Left lobe of liver (tissue), 2 donors: Measurements from ENCODE around the gene COX15. TPM values are rescaled to one million over a fixed set of nuclear protein-coding genes. Genes with fewer than 3 reads are reported as not detected.
"Not testable (repeated sequence)": the region's sequence is repeated elsewhere in the genome, so short reads cannot be mapped to it uniquely, and the experiment has no call there.

Experiments
- ATAC-seq: fragments of 200-7000 bp; cut with Tn5 transposase; one replicate; pipeline ENCODE4 v1.9.1; 2020; ENCODE audit warnings: mild to moderate bottlenecking, moderate library complexity
- DNase-seq: peaks from one replicate; pipeline ENCODE4 v3.0.0-alpha.2; 2020; ENCODE audit warnings: low spot score
- total RNA-seq: library from RNA; stranded (reverse); gene quantifications from one replicate; pipeline ENCODE4 v1.2.1, GENCODE V29; 2021
- donor health status: DM: no; HTN: no; CAD: no; lungs with moderate emphysema.
- donor health status: DM: no; HTN: yes; CAD: no.

Gene COX15
- total RNA-seq, result 22.1 TPM

- ATAC-seq (peak; percentile 93), DNase-seq (peak; percentile 98)
Measured at GRCh38 chr10:99732033-99732842, at the start of gene COX15, which contains the start of gene CUTC. TSS of gene COX15 (minus strand) at chr10:99732127. CDS start at chr10:99732049, 78 bp downstream. TSS of gene CUTC (plus strand) at chr10:99732234. CDS start at chr10:99732349, 115 bp downstream.

GRCh38 chr10:99779335-99779734 is 47.4 kb upstream of the COX15 start:
- ATAC-seq (peak; percentile 46), DNase-seq (no peak)

- DNase-seq (peak; percentile 62), ATAC-seq (peak; percentile 68)
Measured at GRCh38 chr10:99777918-99778714, 46.2 kb upstream of the COX15 start.

- DNase-seq, result no peak
- ATAC-seq, result peak; percentile 73
Measured at GRCh38 chr10:99775850-99776249, 43.9 kb upstream of the COX15 start.

- ATAC-seq (peak; percentile 87), DNase-seq (no peak)
Measured at GRCh38 chr10:99770408-99771045, 38.6 kb upstream of the COX15 start.

GRCh38 chr10:99769706-99770105 is 37.8 kb upstream of the COX15 start:
- DNase-seq (no peak), ATAC-seq (no peak)

GRCh38 chr10:99768556-99768955 is 36.6 kb upstream of the COX15 start:
- no peak for ATAC-seq

GRCh38 chr10:99767901-99768300 is 36.0 kb upstream of the COX15 start:
- no peak for ATAC-seq
- no peak for DNase-seq

More at GRCh38 chr10:99768556-99768955, 36.6 kb upstream of the COX15 start:
- no peak for DNase-seq

GRCh38 chr10:99766302-99766681 is 34.4 kb upstream of the COX15 start:
- ATAC-seq (no peak), DNase-seq (no peak)

- ATAC-seq (no peak), DNase-seq (no peak)
Measured at GRCh38 chr10:99765672-99766301, 33.9 kb upstream of the COX15 start.

GRCh38 chr10:99761365-99761764 is 29.4 kb upstream of the COX15 start:
- DNase-seq, result no peak
- ATAC-seq, result no peak

- DNase-seq (no peak), ATAC-seq (no peak)
Measured at GRCh38 chr10:99760321-99760720, 28.4 kb upstream of the COX15 start.

GRCh38 chr10:99758211-99758891 is 26.4 kb upstream of the COX15 start:
- no peak for DNase-seq
- ATAC-seq, result no peak

GRCh38 chr10:99756159-99756558 is 24.2 kb upstream of the COX15 start:
- ATAC-seq, result no peak
- DNase-seq, result no peak

- DNase-seq (no peak), ATAC-seq (peak; percentile 95)
Measured at GRCh38 chr10:99754670-99755069, 22.7 kb upstream of the COX15 start.

- ATAC-seq (no peak), DNase-seq (no peak)
Measured at GRCh38 chr10:99750641-99751040, 18.7 kb upstream of the COX15 start.

GRCh38 chr10:99748823-99749451 is 17.0 kb upstream of the COX15 start:
- DNase-seq (no peak), ATAC-seq (no peak)

- not testable (repeated sequence) for DNase-seq
Measured at GRCh38 chr10:99746166-99746565, 14.2 kb upstream of the COX15 start.

GRCh38 chr10:99743841-99744240 is 11.9 kb upstream of the COX15 start:
- no peak for ATAC-seq
- DNase-seq, result no peak

More at GRCh38 chr10:99746166-99746565, 14.2 kb upstream of the COX15 start:
- ATAC-seq, result not testable (repeated sequence)

GRCh38 chr10:99742701-99743100 is 10.8 kb upstream of the COX15 start:
- DNase-seq, result no peak
- no peak for ATAC-seq
